AG09319 (cell line): Measurements from ENCODE around the gene ARCN1.
"Not testable (repeated sequence)": the region's sequence is repeated elsewhere in the genome, so short reads cannot be mapped to it uniquely, and the experiment has no call there.

ENCODE experiments used
- DNase-seq: peaks from one replicate; pipeline ENCODE4 v3.0.0-alpha.2; 2010; ENCODE audit warnings: low read depth; ENCODE audit errors: extremely low read depth
- CTCF ChIP-seq: IDR thresholded peaks from 2 replicates; pipeline ENCODE4 v1.5.1; 2011; ENCODE audit warnings: low read depth, mild to moderate bottlenecking, inconsistent platforms, low read length, moderate library complexity

Gene ARCN1

GRCh38 chr11:118594984-118595383 lies 22.8 kb downstream of the ARCN1 start:
- DNase-seq, result not testable (repeated sequence)

GRCh38 chr11:118596224-118597146 lies 24.3 kb downstream of the ARCN1 start:
- TF ChIP-seq CTCF, result no peak
- DNase-seq, result no peak

More at GRCh38 chr11:118594984-118595383, 22.8 kb downstream of the ARCN1 start:
- peak; percentile 49 for TF ChIP-seq CTCF

GRCh38 chr11:118597556-118597955 lies 25.3 kb downstream of the ARCN1 start:
- DNase-seq, result no peak
- no peak for TF ChIP-seq CTCF

- no peak for TF ChIP-seq CTCF
- DNase-seq, result no peak
Measured at GRCh38 chr11:118602331-118602730, 30.1 kb downstream of the ARCN1 start.

- DNase-seq, result not testable (repeated sequence)
Measured at GRCh38 chr11:118603709-118604108, 31.5 kb downstream of the ARCN1 start.

GRCh38 chr11:118604566-118604965 lies 32.4 kb downstream of the ARCN1 start:
- no peak for TF ChIP-seq CTCF
- DNase-seq, result no peak

- peak; percentile 87 for DNase-seq
- no peak for TF ChIP-seq CTCF
Measured at GRCh38 chr11:118605116-118605867, 33.1 kb downstream of the ARCN1 start.
